ENCODE results near the gene DNAJC22. TPM values are rescaled to one million over a fixed set of nuclear protein-coding genes. Genes with fewer than 3 reads are reported as not detected.
A peak's percentile ranks its signal among the peaks of the same experiment; 100 is the strongest.

DNAJC22 gene
- total RNA-seq, 1 experiment from 2014 or later: 27.7 TPM

DNA sequence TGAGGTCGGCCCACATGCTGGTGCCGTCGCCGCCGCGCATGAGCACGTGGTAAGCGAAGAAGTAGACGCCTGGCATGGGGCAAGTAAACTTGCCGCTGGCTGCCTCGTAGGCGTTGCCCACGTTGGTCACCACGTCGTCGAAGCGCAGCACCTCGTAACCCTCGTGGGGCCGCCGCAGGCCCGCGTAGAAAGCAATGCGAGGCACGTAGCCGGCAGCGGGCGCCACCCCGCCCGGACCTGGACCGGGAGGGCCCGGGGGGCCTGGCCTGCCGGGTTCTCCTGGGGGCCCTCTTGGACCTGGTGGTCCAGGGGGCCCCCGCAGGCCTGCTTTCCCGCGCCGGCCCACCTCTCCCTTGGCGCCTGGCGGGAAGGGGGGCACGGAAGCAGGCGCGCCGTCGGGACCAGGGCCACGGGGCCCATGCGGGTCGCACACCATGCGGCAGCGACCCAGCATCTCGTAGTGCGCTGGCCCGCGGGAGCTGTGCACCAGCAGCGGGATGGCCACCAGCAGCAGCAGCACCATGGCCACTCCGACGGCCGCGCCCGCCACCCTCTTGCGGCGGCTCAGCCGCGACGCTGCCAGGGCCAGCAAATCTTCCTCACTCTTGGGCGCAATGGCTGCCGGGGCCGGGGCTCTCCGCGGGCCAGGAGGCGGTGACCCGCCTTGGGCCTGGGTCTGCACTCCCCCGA lies 10.6 kb upstream of the DNAJC22 start:
- peak overlapping the region; percentile 60 for H3K9ac ChIP-seq (ENCODE audit: low read length)
- no peak for ATAC-seq
- BruUV-seq (replicated peaks): no TSS peak
- no peaks in the 10 kb centered on the region for H3K9me3 ChIP-seq (ENCODE audit: control insufficient read depth in 1 of 2, insufficient read depth in 1 of 2, low read depth in 1 of 2, low read length in 2 of 2)
- H3K4me3 ChIP-seq (replicated peaks in 1 of 2; ENCODE audit: low read depth in 1 of 2, low read length in 2 of 2): peak overlapping the region in 1 of 2 experiments; percentile 64; a peak in 3 of 4 replicates
- CTCF ChIA-PET: interaction anchor here (1.4 to 2.2 kb wide), 3 partner anchors 11 to 39 kb away, joined by 4 to 11 read pairs (median 7); partner anchors contain the start of genes DNAJC22 and TROAP
- H3K36me3 ChIP-seq (ENCODE audit: control insufficient read depth in 1 of 2, insufficient read depth in 2 of 2, low read length in 2 of 2): 0 out of 4 replicates have a peak, but pooled peaks cover 0 to 3% of the 10 kb centered on the region in 2 experiments
- TF ChIP-seq RAD21 (IDR thresholded peaks at IDR 0.05; ENCODE audit: low read depth) (no peak), SIN3A (IDR thresholded peaks at IDR 0.05; ENCODE audit: low read depth) (no peak), ELF1 (IDR thresholded peaks at IDR 0.05; ENCODE audit: borderline replicate concordance, low read depth) (no peak), EZH2 (IDR thresholded peaks at IDR 0.05) (no peak), ZFX (IDR thresholded peaks at IDR 0.05) (no peak), EZH2phosphoT487 (IDR thresholded peaks at IDR 0.05; ENCODE audit: borderline replicate concordance) (no peak), JUND (IDR thresholded peaks at IDR 0.05) (no peak), CEBPB (IDR thresholded peaks at IDR 0.05; ENCODE audit: low read depth) (no peak), SRF (IDR thresholded peaks at IDR 0.05; ENCODE audit: low read depth) (no peak), FOSL1 (IDR thresholded peaks at IDR 0.05; ENCODE audit: low read depth) (no peak), POLR2A (IDR thresholded peaks at IDR 0.05; ENCODE audit: borderline replicate concordance, extremely low read depth, insufficient read depth, insufficient read length) (no peak), EGR1 (IDR thresholded peaks at IDR 0.05; ENCODE audit: low read depth) (no peak), TCF7L2 (IDR thresholded peaks at IDR 0.05; ENCODE audit: borderline replicate concordance, extremely low read depth, insufficient read depth, insufficient read length) (no peak)
- TF ChIP-seq, protein P1, sequence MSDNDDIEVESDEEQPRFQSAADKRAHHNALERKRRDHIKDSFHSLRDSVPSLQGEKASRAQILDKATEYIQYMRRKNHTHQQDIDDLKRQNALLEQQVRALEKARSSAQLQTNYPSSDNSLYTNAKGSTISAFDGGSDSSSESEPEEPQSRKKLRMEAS (IDR thresholded peaks at IDR 0.05): no peak
- TF ChIP-seq, protein P2, sequence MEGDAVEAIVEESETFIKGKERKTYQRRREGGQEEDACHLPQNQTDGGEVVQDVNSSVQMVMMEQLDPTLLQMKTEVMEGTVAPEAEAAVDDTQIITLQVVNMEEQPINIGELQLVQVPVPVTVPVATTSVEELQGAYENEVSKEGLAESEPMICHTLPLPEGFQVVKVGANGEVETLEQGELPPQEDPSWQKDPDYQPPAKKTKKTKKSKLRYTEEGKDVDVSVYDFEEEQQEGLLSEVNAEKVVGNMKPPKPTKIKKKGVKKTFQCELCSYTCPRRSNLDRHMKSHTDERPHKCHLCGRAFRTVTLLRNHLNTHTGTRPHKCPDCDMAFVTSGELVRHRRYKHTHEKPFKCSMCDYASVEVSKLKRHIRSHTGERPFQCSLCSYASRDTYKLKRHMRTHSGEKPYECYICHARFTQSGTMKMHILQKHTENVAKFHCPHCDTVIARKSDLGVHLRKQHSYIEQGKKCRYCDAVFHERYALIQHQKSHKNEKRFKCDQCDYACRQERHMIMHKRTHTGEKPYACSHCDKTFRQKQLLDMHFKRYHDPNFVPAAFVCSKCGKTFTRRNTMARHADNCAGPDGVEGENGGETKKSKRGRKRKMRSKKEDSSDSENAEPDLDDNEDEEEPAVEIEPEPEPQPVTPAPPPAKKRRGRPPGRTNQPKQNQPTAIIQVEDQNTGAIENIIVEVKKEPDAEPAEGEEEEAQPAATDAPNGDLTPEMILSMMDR (IDR thresholded peaks at IDR 0.05 in 2 of 3, conservative IDR thresholded peaks at IDR 0.05 in 1 of 3; ENCODE audit: borderline replicate concordance in 1 of 3, insufficient read depth in 1 of 3, low read depth in 2 of 3, low read length in 2 of 3): no peak
- TF ChIP-seq, protein P3, sequence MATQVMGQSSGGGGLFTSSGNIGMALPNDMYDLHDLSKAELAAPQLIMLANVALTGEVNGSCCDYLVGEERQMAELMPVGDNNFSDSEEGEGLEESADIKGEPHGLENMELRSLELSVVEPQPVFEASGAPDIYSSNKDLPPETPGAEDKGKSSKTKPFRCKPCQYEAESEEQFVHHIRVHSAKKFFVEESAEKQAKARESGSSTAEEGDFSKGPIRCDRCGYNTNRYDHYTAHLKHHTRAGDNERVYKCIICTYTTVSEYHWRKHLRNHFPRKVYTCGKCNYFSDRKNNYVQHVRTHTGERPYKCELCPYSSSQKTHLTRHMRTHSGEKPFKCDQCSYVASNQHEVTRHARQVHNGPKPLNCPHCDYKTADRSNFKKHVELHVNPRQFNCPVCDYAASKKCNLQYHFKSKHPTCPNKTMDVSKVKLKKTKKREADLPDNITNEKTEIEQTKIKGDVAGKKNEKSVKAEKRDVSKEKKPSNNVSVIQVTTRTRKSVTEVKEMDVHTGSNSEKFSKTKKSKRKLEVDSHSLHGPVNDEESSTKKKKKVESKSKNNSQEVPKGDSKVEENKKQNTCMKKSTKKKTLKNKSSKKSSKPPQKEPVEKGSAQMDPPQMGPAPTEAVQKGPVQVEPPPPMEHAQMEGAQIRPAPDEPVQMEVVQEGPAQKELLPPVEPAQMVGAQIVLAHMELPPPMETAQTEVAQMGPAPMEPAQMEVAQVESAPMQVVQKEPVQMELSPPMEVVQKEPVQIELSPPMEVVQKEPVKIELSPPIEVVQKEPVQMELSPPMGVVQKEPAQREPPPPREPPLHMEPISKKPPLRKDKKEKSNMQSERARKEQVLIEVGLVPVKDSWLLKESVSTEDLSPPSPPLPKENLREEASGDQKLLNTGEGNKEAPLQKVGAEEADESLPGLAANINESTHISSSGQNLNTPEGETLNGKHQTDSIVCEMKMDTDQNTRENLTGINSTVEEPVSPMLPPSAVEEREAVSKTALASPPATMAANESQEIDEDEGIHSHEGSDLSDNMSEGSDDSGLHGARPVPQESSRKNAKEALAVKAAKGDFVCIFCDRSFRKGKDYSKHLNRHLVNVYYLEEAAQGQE (IDR thresholded peaks at IDR 0.05; ENCODE audit: low read depth): no peak
- TF ChIP-seq, protein P4, sequence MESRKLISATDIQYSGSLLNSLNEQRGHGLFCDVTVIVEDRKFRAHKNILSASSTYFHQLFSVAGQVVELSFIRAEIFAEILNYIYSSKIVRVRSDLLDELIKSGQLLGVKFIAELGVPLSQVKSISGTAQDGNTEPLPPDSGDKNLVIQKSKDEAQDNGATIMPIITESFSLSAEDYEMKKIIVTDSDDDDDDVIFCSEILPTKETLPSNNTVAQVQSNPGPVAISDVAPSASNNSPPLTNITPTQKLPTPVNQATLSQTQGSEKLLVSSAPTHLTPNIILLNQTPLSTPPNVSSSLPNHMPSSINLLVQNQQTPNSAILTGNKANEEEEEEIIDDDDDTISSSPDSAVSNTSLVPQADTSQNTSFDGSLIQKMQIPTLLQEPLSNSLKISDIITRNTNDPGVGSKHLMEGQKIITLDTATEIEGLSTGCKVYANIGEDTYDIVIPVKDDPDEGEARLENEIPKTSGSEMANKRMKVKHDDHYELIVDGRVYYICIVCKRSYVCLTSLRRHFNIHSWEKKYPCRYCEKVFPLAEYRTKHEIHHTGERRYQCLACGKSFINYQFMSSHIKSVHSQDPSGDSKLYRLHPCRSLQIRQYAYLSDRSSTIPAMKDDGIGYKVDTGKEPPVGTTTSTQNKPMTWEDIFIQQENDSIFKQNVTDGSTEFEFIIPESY (IDR thresholded peaks at IDR 0.05; ENCODE audit: extremely low read depth, insufficient replicate concordance, low read length): no peak
- intact Hi-C loops (cut with micrococcal nuclease): no loop called here
- H3K4me1 ChIP-seq (ENCODE audit: control insufficient read depth in 1 of 2, insufficient read depth in 2 of 2, low read length in 2 of 2): peaks cover 14 to 42% of the 10 kb centered on the region in 2 experiments
- no peak overlapping the region for H2AFZ ChIP-seq (ENCODE audit: low read depth, low read length, poor library complexity, severe bottlenecking)
- H3K27me3 ChIP-seq (ENCODE audit: insufficient read depth, low read length): no peaks in the 10 kb centered on the region
- H4K20me1 ChIP-seq (ENCODE audit: insufficient read depth): no peaks in the 10 kb centered on the region
- DNase-seq (ENCODE audit: low read depth, low spot score): no peak
- no peaks in the 10 kb centered on the region for H3K79me2 ChIP-seq (ENCODE audit: insufficient read depth, low read length)
- RAD21 ChIA-PET (ENCODE audit: low non-redundant PET in 1 of 2, low total read pairs in 2 of 2, uncharacterized antibody in 2 of 2, unreplicated experiment in 2 of 2): no interaction called here
- POLR2A ChIA-PET: no interaction called here
- peak overlapping the region; percentile 34; the same call in 1 of the 2 replicates for H3K27ac ChIP-seq (ENCODE audit: low read depth, low read length)
- no peaks in the 10 kb centered on the region for H3K9me2 ChIP-seq (ENCODE audit: insufficient read depth)
- H3K4me2 ChIP-seq (ENCODE audit: low read length): peak overlapping the region; percentile 93
